ENCODE measurements around the gene CAMK2D.

Gene CAMK2D

DNA sequence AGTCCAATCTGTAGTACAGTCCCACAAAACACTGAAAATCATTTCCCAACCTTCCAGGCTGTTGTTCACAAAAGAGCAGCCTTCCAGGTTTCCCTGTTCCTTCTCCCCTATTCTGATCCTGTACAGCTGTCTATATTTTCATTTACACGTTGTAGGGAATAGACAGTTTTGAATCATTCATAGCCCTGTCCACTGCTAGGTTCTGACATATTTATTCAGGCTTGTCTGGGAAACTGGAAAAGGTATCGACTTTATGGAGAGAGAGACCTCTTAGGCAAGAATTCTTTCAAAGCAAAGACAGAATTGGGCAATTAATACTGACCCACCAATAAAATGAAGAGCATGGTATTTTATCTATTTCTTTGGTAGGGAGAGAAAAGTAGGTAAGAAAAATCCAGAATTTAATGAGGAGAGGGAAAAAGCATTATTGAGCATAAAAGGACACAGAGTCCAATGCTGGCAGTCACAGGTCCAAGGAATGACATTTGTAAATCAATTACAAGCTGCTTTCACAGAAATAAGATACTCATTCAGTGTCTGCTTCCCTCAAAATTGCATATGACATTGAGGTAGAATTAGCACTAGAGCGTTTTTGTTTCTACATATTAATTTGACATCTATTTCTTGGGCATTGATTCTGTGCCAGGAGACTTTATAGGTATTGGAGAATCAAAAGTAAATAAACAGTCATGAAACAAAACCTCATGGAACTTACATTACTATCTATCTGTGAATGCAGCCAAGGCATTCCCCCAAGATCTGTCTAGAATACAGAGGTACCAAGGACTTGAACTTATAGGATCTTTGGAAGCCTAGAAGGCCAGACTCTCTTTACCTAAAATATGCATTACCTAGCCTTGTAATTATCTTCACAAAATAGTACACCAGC is 127.2 kb downstream of the CAMK2D start:
- peak overlapping the region; percentile 44 for H3K27ac Mint-ChIP-seq
- H3K4me1 Mint-ChIP-seq: peaks cover 58% of the 10 kb centered on the region
- no peak overlapping the region for H3K4me3 Mint-ChIP-seq
- H3K36me3 Mint-ChIP-seq: peaks cover 10% of the 10 kb centered on the region
- no peaks in the 10 kb centered on the region for H3K9me3 Mint-ChIP-seq
- no peaks in the 10 kb centered on the region for H3K27me3 Mint-ChIP-seq

- Mint-ChIP-seq H3K36me3 (peaks cover 8% of the 10 kb centered on the region), H3K27me3 (no peaks in the 10 kb centered on the region), H3K4me1 (peaks cover 51% of the 10 kb centered on the region), H3K9me3 (no peaks in the 10 kb centered on the region), H3K27ac (no peak overlapping the region), H3K4me3 (no peak overlapping the region)
Measured at GRCh38 chr4:113633467-113633866, 128.1 kb downstream of the CAMK2D start.

DNA sequence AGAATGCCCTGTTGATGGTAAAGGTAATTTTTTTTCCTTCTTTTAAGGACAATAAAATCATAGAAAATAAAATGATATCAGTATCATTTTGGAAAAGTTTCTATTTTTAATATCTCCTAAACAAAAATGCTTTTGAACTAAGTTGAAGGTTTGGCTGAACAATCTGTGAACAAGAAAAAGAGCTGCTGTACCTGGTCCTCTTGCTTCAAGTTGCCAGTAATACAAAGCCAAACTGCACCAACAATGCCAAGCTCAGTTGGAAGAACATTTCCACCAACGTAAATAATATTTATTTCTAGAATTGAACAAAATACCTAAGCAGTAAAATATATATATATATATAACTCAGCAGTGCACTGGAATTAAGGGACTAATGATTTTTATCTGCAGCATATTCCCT is 132.8 kb downstream of the CAMK2D start:
- Mint-ChIP-seq H3K4me3 (no peak overlapping the region), H3K4me1 (peaks cover 58% of the 10 kb centered on the region), H3K27me3 (no peaks in the 10 kb centered on the region), H3K9me3 (no peaks in the 10 kb centered on the region), H3K36me3 (peaks cover 18% of the 10 kb centered on the region), H3K27ac (no peak overlapping the region)

- H3K27me3 Mint-ChIP-seq: no peaks in the 10 kb centered on the region
- H3K27ac Mint-ChIP-seq: no peak overlapping the region
- H3K9me3 Mint-ChIP-seq: no peaks in the 10 kb centered on the region
- peaks cover 21% of the 10 kb centered on the region for H3K36me3 Mint-ChIP-seq
- H3K4me3 Mint-ChIP-seq: no peak overlapping the region
- H3K4me1 Mint-ChIP-seq: peaks cover 60% of the 10 kb centered on the region
Measured at GRCh38 chr4:113627321-113627720, 134.2 kb downstream of the CAMK2D start.

DNA sequence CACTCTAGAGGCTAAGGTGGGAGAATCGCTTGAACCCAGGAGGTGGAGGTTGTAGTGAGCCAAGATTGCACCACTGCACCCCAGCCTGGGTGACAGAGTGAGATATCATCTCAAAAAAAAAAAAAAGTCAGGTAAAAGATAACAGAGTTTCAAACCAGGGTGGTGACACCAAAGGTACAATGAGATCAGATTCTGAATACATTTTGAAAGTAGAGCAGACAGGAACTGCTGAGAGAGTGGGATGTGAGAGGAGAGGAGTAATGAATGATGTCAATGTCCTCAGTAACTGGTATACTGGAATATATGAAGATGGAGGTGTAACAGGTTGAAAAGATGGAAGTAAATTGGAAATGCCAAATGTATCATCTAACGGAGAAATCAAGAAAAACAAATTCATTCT is 135.6 kb downstream of the CAMK2D start:
- Mint-ChIP-seq H3K4me1 (peaks cover 70% of the 10 kb centered on the region), H3K27me3 (no peaks in the 10 kb centered on the region), H3K36me3 (peaks cover 29% of the 10 kb centered on the region), H3K27ac (peak overlapping the region; percentile 24), H3K9me3 (no peaks in the 10 kb centered on the region), H3K4me3 (peak overlapping the region; percentile 9)

GRCh38 chr4:113623274-113623894 is 138.2 kb downstream of the CAMK2D start:
- Mint-ChIP-seq H3K4me1 (peaks cover 56% of the 10 kb centered on the region), H3K9me3 (no peaks in the 10 kb centered on the region), H3K4me3 (no peak overlapping the region), H3K27ac (no peak overlapping the region), H3K27me3 (no peaks in the 10 kb centered on the region), H3K36me3 (peaks cover 29% of the 10 kb centered on the region)

DNA sequence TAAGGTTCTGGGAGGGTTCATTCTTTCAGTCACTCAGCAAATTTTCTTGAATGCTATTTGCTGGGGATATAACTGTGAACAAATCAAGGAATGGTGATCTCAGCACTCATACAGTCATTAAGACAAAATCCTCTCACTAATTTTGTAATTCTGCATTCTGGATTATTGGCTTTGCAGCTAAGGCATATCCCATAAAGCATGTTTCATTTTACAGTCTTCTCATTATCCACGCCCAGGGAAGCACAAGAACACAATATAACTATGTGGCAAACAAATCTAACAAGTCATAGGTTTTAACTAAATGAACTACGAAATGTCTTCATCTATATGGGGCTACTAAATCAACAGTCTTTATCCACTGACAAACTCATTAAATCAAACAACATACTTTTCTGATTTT is 139.9 kb downstream of the CAMK2D start:
- no peak overlapping the region for H3K4me3 Mint-ChIP-seq
- peaks cover 34% of the 10 kb centered on the region for H3K36me3 Mint-ChIP-seq
- no peaks in the 10 kb centered on the region for H3K27me3 Mint-ChIP-seq
- H3K27ac Mint-ChIP-seq: no peak overlapping the region
- peaks cover 54% of the 10 kb centered on the region for H3K4me1 Mint-ChIP-seq
- no peaks in the 10 kb centered on the region for H3K9me3 Mint-ChIP-seq

GRCh38 chr4:113620032-113620431 is 141.5 kb downstream of the CAMK2D start:
- Mint-ChIP-seq H3K9me3 (no peaks in the 10 kb centered on the region), H3K27ac (no peak overlapping the region), H3K4me1 (peaks cover 48% of the 10 kb centered on the region), H3K36me3 (peaks cover 23% of the 10 kb centered on the region), H3K4me3 (no peak overlapping the region), H3K27me3 (no peaks in the 10 kb centered on the region)

DNA sequence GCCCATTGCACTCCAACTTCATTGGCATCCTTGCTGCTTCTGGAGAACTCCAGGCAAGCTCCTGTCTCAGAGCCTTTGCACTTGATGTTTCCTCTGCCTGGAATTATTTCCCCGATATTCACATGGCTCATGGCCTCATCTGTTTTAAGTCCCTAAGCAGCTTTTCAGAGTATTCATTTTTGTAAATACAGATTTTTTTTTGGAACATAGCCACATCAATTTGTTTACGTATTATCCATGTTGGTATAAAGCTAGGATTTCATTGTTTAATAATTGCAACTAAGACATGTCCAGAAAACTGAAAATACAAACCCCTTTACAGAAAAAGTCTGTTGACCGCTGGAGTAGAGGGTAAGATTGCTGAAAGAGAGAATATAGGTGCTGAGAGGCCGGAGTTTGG is 142.0 kb downstream of the CAMK2D start:
- Mint-ChIP-seq H3K9me3 (no peaks in the 10 kb centered on the region), H3K27ac (no peak overlapping the region), H3K36me3 (peaks cover 22% of the 10 kb centered on the region), H3K4me1 (peaks cover 50% of the 10 kb centered on the region), H3K4me3 (no peak overlapping the region), H3K27me3 (no peaks in the 10 kb centered on the region)

- Mint-ChIP-seq H3K36me3 (peaks cover 19% of the 10 kb centered on the region), H3K27me3 (no peaks in the 10 kb centered on the region), H3K4me3 (no peak overlapping the region), H3K27ac (no peak overlapping the region), H3K4me1 (peaks cover 53% of the 10 kb centered on the region), H3K9me3 (no peaks in the 10 kb centered on the region)
Measured at GRCh38 chr4:113618205-113618604, 143.3 kb downstream of the CAMK2D start.

GRCh38 chr4:113617195-113617594 is 144.3 kb downstream of the CAMK2D start:
- Mint-ChIP-seq H3K36me3 (peaks cover 15% of the 10 kb centered on the region), H3K4me3 (no peak overlapping the region), H3K9me3 (no peaks in the 10 kb centered on the region), H3K4me1 (peaks cover 49% of the 10 kb centered on the region), H3K27me3 (no peaks in the 10 kb centered on the region), H3K27ac (peak overlapping the region; percentile 73)

DNA sequence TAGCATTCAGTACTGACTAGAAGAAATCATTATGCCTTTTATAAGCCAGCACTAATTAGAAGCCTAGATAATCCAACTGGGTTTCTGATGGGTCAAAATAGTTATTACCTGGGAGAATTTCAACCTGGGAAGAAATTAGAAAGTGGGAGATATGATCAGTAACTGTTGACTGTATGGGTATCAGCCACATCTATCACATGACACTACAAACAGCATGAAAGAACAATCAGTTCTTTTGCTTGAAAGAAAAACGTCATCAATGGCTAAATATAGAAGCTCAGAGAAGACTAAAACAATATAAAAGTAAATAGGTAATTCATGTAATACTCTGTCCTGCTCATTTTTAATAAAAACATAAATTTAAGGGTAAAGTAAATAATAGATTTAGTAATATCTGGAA is 145.1 kb downstream of the CAMK2D start:
- Mint-ChIP-seq H3K9me3 (no peaks in the 10 kb centered on the region), H3K4me1 (peaks cover 42% of the 10 kb centered on the region), H3K4me3 (no peak overlapping the region), H3K27me3 (no peaks in the 10 kb centered on the region), H3K36me3 (peaks cover 10% of the 10 kb centered on the region), H3K27ac (peak overlapping the region; percentile 27)

- Mint-ChIP-seq H3K4me3 (no peak overlapping the region), H3K9me3 (no peaks in the 10 kb centered on the region), H3K27ac (peak overlapping the region; percentile 12), H3K27me3 (no peaks in the 10 kb centered on the region), H3K4me1 (peaks cover 46% of the 10 kb centered on the region), H3K36me3 (peaks cover 13% of the 10 kb centered on the region)
Measured at GRCh38 chr4:113614414-113614813, 147.1 kb downstream of the CAMK2D start.

- H3K4me3 Mint-ChIP-seq: no peak overlapping the region
- peaks cover 46% of the 10 kb centered on the region for H3K4me1 Mint-ChIP-seq
- H3K36me3 Mint-ChIP-seq: peaks cover 19% of the 10 kb centered on the region
- H3K27me3 Mint-ChIP-seq: no peaks in the 10 kb centered on the region
- H3K27ac Mint-ChIP-seq: peak overlapping the region; percentile 66
- no peaks in the 10 kb centered on the region for H3K9me3 Mint-ChIP-seq
Measured at GRCh38 chr4:113613503-113613902, 148.0 kb downstream of the CAMK2D start.

GRCh38 chr4:113610537-113610936 is 151.0 kb downstream of the CAMK2D start:
- H3K9me3 Mint-ChIP-seq: peaks cover 15% of the 10 kb centered on the region
- peaks cover 53% of the 10 kb centered on the region for H3K4me1 Mint-ChIP-seq
- H3K27ac Mint-ChIP-seq: peak overlapping the region; percentile 65
- no peak overlapping the region for H3K4me3 Mint-ChIP-seq
- no peaks in the 10 kb centered on the region for H3K27me3 Mint-ChIP-seq
- peaks cover 37% of the 10 kb centered on the region for H3K36me3 Mint-ChIP-seq

- no peak overlapping the region for H3K4me3 Mint-ChIP-seq
- peaks cover 37% of the 10 kb centered on the region for H3K36me3 Mint-ChIP-seq
- no peaks in the 10 kb centered on the region for H3K27me3 Mint-ChIP-seq
- peaks cover 15% of the 10 kb centered on the region for H3K9me3 Mint-ChIP-seq
- H3K4me1 Mint-ChIP-seq: peaks cover 38% of the 10 kb centered on the region
- peak overlapping the region; percentile 80 for H3K27ac Mint-ChIP-seq
Measured at GRCh38 chr4:113607998-113608397, 153.5 kb downstream of the CAMK2D start.

All from activated naive CD4-positive, alpha-beta T cell treated with anti-CD3 and anti-CD28 coated beads, Interleukin-2, amount 50 U/mL, for 24 hours (primary cell).